CD14-positive monocyte (primary cell): ENCODE results near the gene TRIM41. TPM values are rescaled to one million over a fixed set of nuclear protein-coding genes. Genes with fewer than 3 reads are reported as not detected.

ENCODE experiments used
- DNase-seq, 3 donors: peaks; one replicate each; pipeline ENCODE4 v3.0.0-alpha.2; 2011 to 2022
- H2AFZ ChIP-seq: 2 replicates; pipeline ENCODE4 v1.6.0; 2012; ENCODE audit warnings: mild to moderate bottlenecking, low read depth, low read length, inconsistent platforms; ENCODE audit not compliant: insufficient read depth, poor library complexity, severe bottlenecking
- H3K27ac ChIP-seq, 2 donors: 1 replicate in 1 of 2; 2 replicates in 1 of 2; pipeline ENCODE4 v1.5.1; 2012 to 2013; ENCODE audit warnings: low read length in 2 of 2, control low read depth in 1 of 2, inconsistent platforms in 1 of 2, low read depth in 1 of 2, mild to moderate bottlenecking in 1 of 2
- H3K27me3 ChIP-seq, 2 donors: one replicate each; pipeline versions ENCODE4 v1.6.0 to v1.6.1; 2011 to 2013; ENCODE audit warnings: low read length in 2 of 2; ENCODE audit not compliant: control insufficient read depth in 2 of 2, insufficient read depth in 2 of 2
- H3K36me3 ChIP-seq, 2 donors: replicated peaks in 1 of 2; 1 replicate in 1 of 2; 2 replicates in 1 of 2; pipeline versions ENCODE4 v1.5.1 to v1.6.1; 2012 to 2013; ENCODE audit warnings: low read length in 2 of 2, control low read depth in 1 of 2, inconsistent platforms in 1 of 2, mild to moderate bottlenecking in 1 of 2; ENCODE audit not compliant: insufficient read depth in 2 of 2, control insufficient read depth in 1 of 2
- H3K4me1 ChIP-seq, 2 donors: 1 replicate in 1 of 2; 2 replicates in 1 of 2; pipeline versions ENCODE4 v1.5.1 to v1.6.1; 2012 to 2013; ENCODE audit warnings: low read length in 2 of 2, control low read depth in 1 of 2, inconsistent platforms in 1 of 2, mild to moderate bottlenecking in 1 of 2, moderate library complexity in 1 of 2; ENCODE audit not compliant: insufficient read depth in 2 of 2, control insufficient read depth in 1 of 2
- H3K4me2 ChIP-seq: replicated peaks from 2 replicates; pipeline ENCODE3; 2012; ENCODE audit warnings: low read length, moderate library complexity, mild to moderate bottlenecking; ENCODE audit not compliant: poor library complexity, severe bottlenecking; ENCODE audit errors: extremely low read depth
- H3K4me3 ChIP-seq, 3 experiments: fragments of 200-600 bp in 1 of 3; sonication (generic) in 1 of 3; replicated peaks in 1 of 3; 1 replicate in 2 of 3; 2 replicates in 1 of 3; pipeline ENCODE4 v1.5.1; 2011 to 2013; ENCODE audit warnings: low read length in 3 of 3, mild to moderate bottlenecking in 3 of 3, control low read depth in 2 of 3, low read depth in 2 of 3, inconsistent platforms in 1 of 3, moderate library complexity in 1 of 3
- H3K79me2 ChIP-seq: 2 replicates; pipeline ENCODE4 v1.6.0; 2012; ENCODE audit warnings: mild to moderate bottlenecking, control low read depth, inconsistent platforms, low read length, moderate library complexity; ENCODE audit not compliant: insufficient read depth
- H3K9ac ChIP-seq: 2 replicates; pipeline ENCODE4 v1.6.0; 2017; ENCODE audit warnings: low read length, mild to moderate bottlenecking; ENCODE audit not compliant: insufficient read depth, poor library complexity, severe bottlenecking
- H3K9me3 ChIP-seq, 2 donors: replicated peaks in 1 of 2; 1 replicate in 1 of 2; 2 replicates in 1 of 2; pipeline versions ENCODE4 v1.5.1 to v1.6.1; 2012 to 2013; ENCODE audit warnings: low read length in 2 of 2, control low read depth in 1 of 2; ENCODE audit not compliant: control insufficient read depth in 1 of 2, insufficient read depth in 1 of 2
- H4K20me1 ChIP-seq: 2 replicates; pipeline ENCODE4 v1.6.0; 2012; ENCODE audit warnings: mild to moderate bottlenecking, low read length, control low read depth, moderate library complexity; ENCODE audit not compliant: insufficient read depth
- H3K27ac Mint-ChIP-seq, 7 donors: one replicate each; pipeline ENCODE4 v1.8.0; 2020; ENCODE audit warnings: mild to moderate bottlenecking in 7 of 7, mixed read lengths in 7 of 7, moderate library complexity in 6 of 7, inconsistent platforms in 2 of 7
- H3K27me3 Mint-ChIP-seq, 3 donors: one replicate each; pipeline ENCODE4 v1.8.0; 2021 to 2022; ENCODE audit warnings: low read depth in 3 of 3, mild to moderate bottlenecking in 3 of 3, mixed read lengths in 3 of 3, moderate library complexity in 3 of 3, inconsistent platforms in 1 of 3
- H3K36me3 Mint-ChIP-seq, 2 donors: one replicate each; pipeline ENCODE4 v1.8.0; 2020; ENCODE audit warnings: mixed read lengths in 2 of 2, inconsistent platforms in 1 of 2, mild to moderate bottlenecking in 1 of 2
- H3K4me1 Mint-ChIP-seq: one replicate; pipeline ENCODE4 v1.8.0; 2020; ENCODE audit warnings: mild to moderate bottlenecking, mixed read lengths
- H3K4me3 Mint-ChIP-seq, 2 donors: one replicate each; pipeline ENCODE4 v1.8.0; 2020; ENCODE audit warnings: mild to moderate bottlenecking in 2 of 2, mixed read lengths in 2 of 2, moderate library complexity in 1 of 2
- H3K9me3 Mint-ChIP-seq, 7 donors: one replicate each; pipeline ENCODE4 v1.8.0; 2020 to 2022; ENCODE audit warnings: mixed read lengths in 7 of 7, mild to moderate bottlenecking in 6 of 7, moderate library complexity in 6 of 7, inconsistent platforms in 2 of 7
- CTCF ChIP-seq: fragments of 200-600 bp; IDR thresholded peaks from one replicate; pipeline ENCODE4 v1.8.0; 2022; ENCODE audit warnings: antibody characterized with exemption, mild to moderate bottlenecking
- WGBS: methylation state at CpG from one replicate; pipeline ENCODE4 v1.1.5; 2013; ENCODE audit warnings: missing lambda C conversion rate; ENCODE audit not compliant: insufficient coverage; 5-methylcytosine and 5-hydroxymethylcytosine counted together
- intact Hi-C, 2 donors: fragments of 100-400 bp; cut with micrococcal nuclease; formaldehyde crosslinking; loops; one replicate each; pipeline versions ENCODE4 v1.15.0 to v1.15.1; 2023
- polyA plus RNA-seq, 3 donors: library from polyadenylated mRNA; depleted of rRNA in 1 of 3; unstranded in 2 of 3; stranded (reverse) in 1 of 3; fragments of 300-500 nt in 2 of 3; fragments of >200 nt in 1 of 3; fragmentation: Illumina TruSeq in 2 of 3; gene quantifications; 1 replicate in 2 of 3; 2 replicates in 1 of 3; pipeline ENCODE4 v1.2.3, GENCODE V29; 2012 to 2021

TRIM41 gene
- polyA plus RNA-seq, 3 donors = 0.12 to 26.4 (median 0.24) TPM

- peak in 2 of 3 donors; percentile 33 to 46 for DNase-seq
- Histone ChIP-seq H3K4me1 (peaks cover 64 to 77% of the 10 kb centered on the region in 2 donors), H2AFZ (peak overlapping the region; percentile 84), H3K4me3 (peak overlapping the region; percentile 50 to 81 (median 56)), H3K9ac (peak overlapping the region; percentile 29), H4K20me1 (no peaks in the 10 kb centered on the region), H3K9me3 (no peaks in the 10 kb centered on the region), H3K79me2 (no peaks in the 10 kb centered on the region), H3K27me3 (peaks cover 6 to 27% of the 10 kb centered on the region in 2 donors), H3K36me3 (peaks cover 0 to 6% of the 10 kb centered on the region in 2 donors), H3K27ac (peak overlapping the region; percentile 68 to 75), H3K4me2 (peak overlapping the region; percentile 93)
- Mint-ChIP-seq H3K27me3 (peaks cover 25 to 37% (median 27%) of the 10 kb centered on the region in 3 donors), H3K4me1 (peaks cover 71% of the 10 kb centered on the region), H3K4me3 (peak overlapping the region; percentile 84 to 87), H3K36me3 (peaks cover 16 to 28% of the 10 kb centered on the region in 2 donors), H3K27ac (peak overlapping the region; percentile 73 to 94 (median 89)), H3K9me3 (peaks cover 0 to 16% (median 7%) of the 10 kb centered on the region in 7 donors)
- 2% methylated on average over 9 of the region's 17 CpGs for WGBS
- intact Hi-C loops = loop anchor here in 1 of 2 donors (2.0 kb wide), 2 partner anchors 15 kb away; no protein-coding TSS in a partner anchor
- no peak for TF ChIP-seq CTCF
Observed at GRCh38 chr5:181203777-181204112, 19.3 kb upstream of the TRIM41 start.

GRCh38 chr5:181204113-181204825 lies 18.8 kb upstream of the TRIM41 start:
- intact Hi-C loops = loop anchor here in 1 of 2 donors (2.0 kb wide), 1 partner anchor 15 kb away; no protein-coding TSS in a partner anchor
- Histone ChIP-seq H4K20me1 (no peaks in the 10 kb centered on the region), H2AFZ (peak overlapping the region; percentile 84), H3K36me3 (peaks cover 0 to under 1% of the 10 kb centered on the region in 2 donors), H3K27me3 (peaks cover 6 to 27% of the 10 kb centered on the region in 2 donors), H3K79me2 (no peaks in the 10 kb centered on the region), H3K4me2 (peak overlapping the region; percentile 93), H3K4me3 (peak overlapping the region; percentile 50 to 81 (median 56)), H3K9ac (peak overlapping the region; percentile 29), H3K4me1 (peaks cover 64 to 77% of the 10 kb centered on the region in 2 donors), H3K9me3 (no peaks in the 10 kb centered on the region), H3K27ac (peak overlapping the region; percentile 68 to 75)
- Mint-ChIP-seq H3K27me3 (peaks cover 25 to 36% (median 27%) of the 10 kb centered on the region in 3 donors), H3K9me3 (peaks cover 0 to 16% (median 7%) of the 10 kb centered on the region in 7 donors), H3K27ac (peak overlapping the region in 5 of 7 donors; percentile 82 to 94 (median 88)), H3K4me3 (peak overlapping the region; percentile 84 to 87), H3K4me1 (peaks cover 70% of the 10 kb centered on the region), H3K36me3 (peaks cover 13 to 22% of the 10 kb centered on the region in 2 donors)
- peak in 2 of 3 donors; percentile 16 to 22 for DNase-seq
- 2% methylated on average over 64 of the region's 67 CpGs for WGBS
- no peak for TF ChIP-seq CTCF
